Measurements from ENCODE around the gene PHACTR4.
"Not testable (repeated sequence)": the region's sequence is repeated elsewhere in the genome, so short reads cannot be mapped to it uniquely, and the experiment has no call there.

Gene PHACTR4

GRCh38 chr1:28499553-28499952 lies 130.0 kb downstream of the PHACTR4 start:
- no peak for DNase-seq (ENCODE audit: low read depth in 3 of 3)

- no peak for DNase-seq (ENCODE audit: low read depth in 3 of 3)
Observed at GRCh38 chr1:28501925-28502324, 132.4 kb downstream of the PHACTR4 start.

- DNase-seq (ENCODE audit: low read depth in 3 of 3) = no peak
Observed at GRCh38 chr1:28503117-28503516, 133.6 kb downstream of the PHACTR4 start.

- peak; percentile 77 to 94 (median 91) for DNase-seq (ENCODE audit: low read depth in 3 of 3)
Observed at GRCh38 chr1:28505406-28506187, 136.1 kb downstream of the PHACTR4 start, which contains the start of gene RCC1. Gene RCC1 (plus strand): TSS chr1:28506043. CDS start chr1:28529867, 23,824 bp downstream.

GRCh38 chr1:28506907-28507246 lies 137.3 kb downstream of the PHACTR4 start:
- peak in 1 of 3 experiments; percentile 32 for DNase-seq (ENCODE audit: low read depth in 3 of 3)

GRCh38 chr1:28507247-28507645 lies 137.7 kb downstream of the PHACTR4 start:
- DNase-seq (ENCODE audit: low read depth in 3 of 3) = peak in 1 of 3 experiments; percentile 35

- peak in 1 of 3 experiments; percentile 37 for DNase-seq (ENCODE audit: low read depth in 3 of 3)
Observed at GRCh38 chr1:28507646-28508434, 138.3 kb downstream of the PHACTR4 start.

GRCh38 chr1:28508435-28508754 lies 138.9 kb downstream of the PHACTR4 start:
- peak in 1 of 3 experiments; percentile 29 for DNase-seq (ENCODE audit: low read depth in 3 of 3)

- peak in 1 of 3 experiments; percentile 38 for DNase-seq (ENCODE audit: low read depth in 3 of 3)
Observed at GRCh38 chr1:28509705-28510272, 140.2 kb downstream of the PHACTR4 start.

GRCh38 chr1:28510273-28510969 lies 140.9 kb downstream of the PHACTR4 start:
- peak in 1 of 3 experiments; percentile 30 for DNase-seq (ENCODE audit: low read depth in 3 of 3)

GRCh38 chr1:28510970-28511440 lies 141.5 kb downstream of the PHACTR4 start:
- peak in 1 of 3 experiments; percentile 9 for DNase-seq (ENCODE audit: low read depth in 3 of 3)

- peak in 1 of 3 experiments; percentile 8 for DNase-seq (ENCODE audit: low read depth in 3 of 3)
Observed at GRCh38 chr1:28512058-28512611, 142.6 kb downstream of the PHACTR4 start.

- DNase-seq (ENCODE audit: low read depth in 3 of 3) = peak in 1 of 3 experiments; percentile 14
Observed at GRCh38 chr1:28514445-28514933, 144.9 kb downstream of the PHACTR4 start.

GRCh38 chr1:28516518-28516956 lies 147.0 kb downstream of the PHACTR4 start:
- no peak for DNase-seq (ENCODE audit: low read depth in 3 of 3)

- no peak for DNase-seq (ENCODE audit: low read depth in 3 of 3)
Observed at GRCh38 chr1:28517649-28517999, 148.1 kb downstream of the PHACTR4 start.

- peak; percentile 78 to 89 (median 80) for DNase-seq (ENCODE audit: low read depth in 3 of 3)
Observed at GRCh38 chr1:28518000-28518744, 148.6 kb downstream of the PHACTR4 start.

- DNase-seq (ENCODE audit: low read depth in 3 of 3) = peak in 1 of 3 experiments; percentile 13
Observed at GRCh38 chr1:28518745-28519341, 149.3 kb downstream of the PHACTR4 start.

GRCh38 chr1:28519946-28520725 lies 150.6 kb downstream of the PHACTR4 start:
- DNase-seq (ENCODE audit: low read depth in 3 of 3) = no peak

GRCh38 chr1:28520796-28521195 lies 151.3 kb downstream of the PHACTR4 start:
- not testable (repeated sequence) for DNase-seq (ENCODE audit: low read depth in 3 of 3)

Data from stimulated activated CD4-positive, alpha-beta T cell treated with anti-CD3 and anti-CD28 coated beads, TNF-alpha, amount 100 ng/mL, for 4 hours (primary cell).